Tibial nerve (tissue), 4 donors: ENCODE measurements around the gene GPR153.

Experiments
- EP300 ChIP-seq, 2 donors: sonication (generic); formaldehyde crosslinking; IDR thresholded peaks; one replicate each; pipeline ENCODE4 v1.6.1; 2017; ENCODE audit warnings: antibody characterized with exemption in 2 of 2, mild to moderate bottlenecking in 1 of 2
- POLR2A ChIP-seq, 2 donors: fragments of 450-650 bp; IDR thresholded peaks; one replicate each; pipeline ENCODE4 v1.6.1; 2017; ENCODE audit warnings: antibody characterized with exemption in 2 of 2, mild to moderate bottlenecking in 2 of 2, moderate library complexity in 2 of 2
- TF ChIP-seq, protein P1 (sequence below), 5 experiments: fragments of 200-600 bp in 3 of 5; fragments of 450-650 bp in 2 of 5; sonication (generic) in 3 of 5; IDR thresholded peaks; one replicate each; pipeline ENCODE4 v1.5.1; 2016 to 2019; ENCODE audit warnings: antibody characterized with exemption in 5 of 5, mild to moderate bottlenecking in 3 of 5, moderate library complexity in 2 of 5

GRCh38 chr1:6286266-6286665 lies 25.4 kb upstream of the GPR153 start:
- no peak for TF ChIP-seq EP300 (IDR thresholded peaks at IDR 0.05)
- no peak for TF ChIP-seq POLR2A (IDR thresholded peaks at IDR 0.05)
- TF ChIP-seq, protein P1, sequence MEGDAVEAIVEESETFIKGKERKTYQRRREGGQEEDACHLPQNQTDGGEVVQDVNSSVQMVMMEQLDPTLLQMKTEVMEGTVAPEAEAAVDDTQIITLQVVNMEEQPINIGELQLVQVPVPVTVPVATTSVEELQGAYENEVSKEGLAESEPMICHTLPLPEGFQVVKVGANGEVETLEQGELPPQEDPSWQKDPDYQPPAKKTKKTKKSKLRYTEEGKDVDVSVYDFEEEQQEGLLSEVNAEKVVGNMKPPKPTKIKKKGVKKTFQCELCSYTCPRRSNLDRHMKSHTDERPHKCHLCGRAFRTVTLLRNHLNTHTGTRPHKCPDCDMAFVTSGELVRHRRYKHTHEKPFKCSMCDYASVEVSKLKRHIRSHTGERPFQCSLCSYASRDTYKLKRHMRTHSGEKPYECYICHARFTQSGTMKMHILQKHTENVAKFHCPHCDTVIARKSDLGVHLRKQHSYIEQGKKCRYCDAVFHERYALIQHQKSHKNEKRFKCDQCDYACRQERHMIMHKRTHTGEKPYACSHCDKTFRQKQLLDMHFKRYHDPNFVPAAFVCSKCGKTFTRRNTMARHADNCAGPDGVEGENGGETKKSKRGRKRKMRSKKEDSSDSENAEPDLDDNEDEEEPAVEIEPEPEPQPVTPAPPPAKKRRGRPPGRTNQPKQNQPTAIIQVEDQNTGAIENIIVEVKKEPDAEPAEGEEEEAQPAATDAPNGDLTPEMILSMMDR (IDR thresholded peaks at IDR 0.05) = no peak
